Measurements from ENCODE around the gene HGD.
A peak's percentile ranks its signal among the peaks of the same experiment; 100 is the strongest.
"Not testable (repeated sequence)": the region's sequence is repeated elsewhere in the genome, so short reads cannot be mapped to it uniquely, and the experiment has no call there.

Gene HGD

DNA sequence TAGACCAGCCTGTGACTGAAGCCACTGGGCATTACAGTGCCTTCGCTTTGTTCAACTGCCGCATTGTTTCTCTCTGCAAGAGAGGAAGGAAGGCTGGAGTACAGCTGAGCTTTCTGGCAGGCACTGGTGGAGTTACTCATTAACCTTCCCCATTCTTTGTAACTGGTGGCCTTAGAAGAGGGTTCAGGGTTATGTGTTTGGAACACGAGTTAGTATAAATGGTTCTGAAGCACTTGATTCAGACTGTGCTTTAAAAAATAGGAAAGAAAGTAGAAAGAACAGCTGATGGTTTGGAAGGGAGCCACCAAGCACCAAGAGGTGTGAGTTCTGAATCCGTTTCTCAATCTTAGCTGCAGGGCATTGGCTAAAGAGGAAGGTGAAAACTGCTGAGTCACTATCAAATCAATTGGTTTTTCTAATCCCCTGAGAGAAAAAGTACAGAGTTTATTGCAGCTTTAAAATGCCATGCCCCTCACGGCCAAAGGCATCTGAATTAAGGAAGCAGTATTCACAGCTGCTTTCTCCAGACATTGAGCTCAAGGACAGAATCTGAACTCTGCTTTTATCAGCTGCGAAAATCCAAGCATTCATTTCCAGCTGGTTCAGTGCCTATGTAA is 3.6 kb downstream of the HGD start:
- DNase-seq: peak; percentile 29

- DNase-seq: not testable (repeated sequence)
Observed at GRCh38 chr3:120677193-120677592, 4.8 kb downstream of the HGD start.

- DNase-seq: no peak
Observed at GRCh38 chr3:120673116-120673515, 8.9 kb downstream of the HGD start.

GRCh38 chr3:120670576-120670975 is 11.5 kb downstream of the HGD start:
- DNase-seq: no peak

- no peak for DNase-seq
Observed at GRCh38 chr3:120664926-120665325, 17.1 kb downstream of the HGD start.

DNA sequence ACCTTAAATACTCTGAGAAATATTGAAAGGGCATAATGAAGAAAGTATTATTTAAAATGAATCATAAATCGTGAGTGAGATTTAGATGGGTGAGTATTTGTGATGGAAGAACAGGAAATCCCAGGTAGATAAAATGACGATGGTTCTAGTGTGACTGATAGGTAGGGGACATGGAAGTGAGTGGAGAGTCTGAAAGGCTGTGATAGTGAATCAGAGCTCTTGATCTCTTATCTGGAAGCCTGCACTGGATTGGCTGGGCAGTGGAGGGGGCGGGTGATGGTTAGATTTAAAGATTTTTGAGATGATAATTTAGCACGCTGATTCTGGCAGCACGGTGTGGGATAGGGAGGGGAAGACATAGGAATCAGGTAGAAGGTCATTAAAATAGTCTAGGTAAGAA is 20.1 kb downstream of the HGD start:
- DNase-seq: no peak

DNA sequence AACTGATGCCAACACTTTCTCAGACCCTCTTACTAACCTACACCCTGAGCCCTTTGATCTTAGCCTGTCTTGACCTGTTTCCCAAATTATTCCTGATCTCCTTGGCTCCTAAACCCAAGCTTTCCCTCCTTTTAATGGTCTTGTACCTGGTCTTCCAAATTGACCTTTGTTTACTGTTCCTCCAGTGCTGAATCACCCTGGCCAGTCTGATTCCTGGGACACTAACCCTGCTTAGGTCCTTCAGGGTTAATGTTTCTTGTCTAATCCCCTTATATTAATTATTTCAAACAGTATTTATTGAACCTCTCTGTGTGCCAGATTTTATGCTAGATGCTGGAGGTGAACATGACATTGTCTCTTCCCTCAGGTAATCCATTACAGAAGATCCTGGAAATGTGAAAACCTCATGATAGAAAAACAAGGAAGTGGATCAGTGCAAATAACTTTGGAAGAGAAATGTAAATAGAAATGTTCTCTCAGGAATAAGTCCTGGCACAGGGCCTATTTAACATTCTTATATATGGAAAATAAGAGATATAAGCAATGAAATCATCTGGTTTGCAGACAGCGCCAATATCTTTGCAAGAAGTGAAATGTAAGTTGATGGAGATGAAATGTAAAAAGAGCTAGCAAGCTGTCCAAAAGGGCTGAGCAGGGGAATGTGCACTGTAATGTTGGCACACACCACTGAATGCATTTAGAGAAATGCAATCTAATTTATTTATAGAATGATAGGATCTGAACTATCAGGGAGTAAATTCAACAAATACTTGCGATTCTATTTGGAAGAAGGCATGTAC is 20.7 kb downstream of the HGD start:
- DNase-seq: no peak

GRCh38 chr3:120659834-120660233 is 22.2 kb downstream of the HGD start:
- DNase-seq: no peak

DNA sequence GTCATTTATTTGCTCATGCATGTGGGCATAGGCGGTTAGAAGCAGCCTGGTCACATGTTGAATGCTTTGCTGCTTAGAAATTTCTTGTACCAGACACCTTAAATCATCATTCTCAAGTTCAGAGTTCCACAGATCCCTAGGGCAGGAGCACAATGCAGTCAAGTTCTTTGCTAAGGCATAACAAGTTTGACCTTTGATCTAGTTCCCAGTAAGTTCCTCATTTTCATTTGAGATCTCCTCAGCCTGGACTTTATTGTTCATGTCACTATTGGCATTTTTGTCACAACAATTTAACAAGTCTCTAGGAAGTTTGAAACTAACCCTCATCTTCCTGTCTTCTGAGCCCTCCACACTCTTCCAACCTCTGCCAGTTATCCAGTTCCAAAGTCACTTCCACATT is 22.8 kb downstream of the HGD start:
- DNase-seq: no peak

DNA sequence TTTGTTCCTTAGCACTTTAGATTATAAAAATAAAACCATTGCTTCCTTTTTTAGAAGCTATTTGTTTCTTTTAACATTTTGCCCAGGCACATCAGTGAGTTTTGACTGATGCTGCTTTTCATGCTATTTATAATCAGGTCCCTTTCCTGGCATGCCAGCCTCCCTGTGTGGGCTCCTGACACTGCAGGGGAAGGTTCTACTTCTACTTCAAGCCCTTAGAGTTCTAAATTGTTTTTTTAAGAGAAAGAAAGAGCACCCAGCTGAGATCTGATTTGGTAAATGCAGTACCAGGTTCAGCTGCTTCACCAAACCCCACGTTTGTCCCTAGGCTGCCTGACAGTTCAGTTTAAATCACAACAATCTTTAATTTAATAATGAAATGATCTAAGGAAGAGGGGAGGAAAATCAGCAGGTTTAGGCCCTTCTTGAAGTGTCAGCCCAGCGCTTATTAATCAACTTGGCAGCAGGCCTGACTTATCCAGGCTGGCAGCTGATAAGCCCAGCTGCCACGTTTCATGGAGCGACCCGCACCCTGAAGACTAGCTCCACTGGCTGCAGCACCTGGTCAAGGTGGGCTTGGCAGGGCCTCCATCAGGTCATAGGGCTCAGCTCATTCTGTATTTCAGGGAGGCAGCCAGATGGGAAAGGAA is 29.0 kb downstream of the HGD start:
- DNase-seq: no peak

- no peak for DNase-seq
Observed at GRCh38 chr3:120652281-120652680, 29.8 kb downstream of the HGD start.

DNA sequence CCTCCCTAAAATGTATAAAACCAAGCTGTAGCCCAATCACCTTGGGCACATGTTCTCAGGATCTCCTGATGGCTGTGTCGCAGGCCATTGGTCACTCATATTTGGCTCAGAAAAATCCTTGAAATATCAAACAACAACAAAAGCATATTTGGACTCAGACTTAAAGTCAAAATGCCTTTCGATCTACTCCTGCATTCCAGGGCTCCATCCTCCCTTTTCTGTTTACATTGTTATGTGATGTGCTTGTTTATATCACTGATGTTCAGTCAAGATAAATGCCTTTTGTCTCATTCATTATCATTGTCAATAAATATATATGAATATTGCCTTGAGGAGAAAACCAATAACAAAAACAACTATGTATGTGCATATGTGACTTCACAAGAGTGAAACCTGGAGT is 31.7 kb downstream of the HGD start:
- no peak for DNase-seq

DNA sequence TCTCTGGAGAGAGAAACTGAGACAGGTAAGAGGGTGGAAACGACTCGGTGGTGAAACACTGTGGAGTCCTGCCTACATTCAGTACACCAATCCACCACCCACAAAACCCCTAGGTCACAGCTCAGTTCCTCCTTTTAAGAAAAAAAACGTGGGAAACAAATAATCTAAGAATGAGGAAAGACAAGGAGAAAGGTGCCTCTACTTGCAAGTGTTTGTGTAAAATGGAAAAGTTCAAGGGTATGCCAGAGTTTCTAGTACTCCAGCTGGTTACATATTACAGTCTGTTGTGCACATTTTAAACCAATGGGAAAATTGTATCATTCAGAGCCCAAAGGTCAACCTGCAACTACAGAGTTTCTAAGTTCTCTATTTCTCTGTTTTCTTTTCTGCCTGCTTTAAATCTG is 32.2 kb downstream of the HGD start:
- DNase-seq: no peak

- DNase-seq: no peak
Observed at GRCh38 chr3:120648290-120648689, 33.7 kb downstream of the HGD start.

DNA sequence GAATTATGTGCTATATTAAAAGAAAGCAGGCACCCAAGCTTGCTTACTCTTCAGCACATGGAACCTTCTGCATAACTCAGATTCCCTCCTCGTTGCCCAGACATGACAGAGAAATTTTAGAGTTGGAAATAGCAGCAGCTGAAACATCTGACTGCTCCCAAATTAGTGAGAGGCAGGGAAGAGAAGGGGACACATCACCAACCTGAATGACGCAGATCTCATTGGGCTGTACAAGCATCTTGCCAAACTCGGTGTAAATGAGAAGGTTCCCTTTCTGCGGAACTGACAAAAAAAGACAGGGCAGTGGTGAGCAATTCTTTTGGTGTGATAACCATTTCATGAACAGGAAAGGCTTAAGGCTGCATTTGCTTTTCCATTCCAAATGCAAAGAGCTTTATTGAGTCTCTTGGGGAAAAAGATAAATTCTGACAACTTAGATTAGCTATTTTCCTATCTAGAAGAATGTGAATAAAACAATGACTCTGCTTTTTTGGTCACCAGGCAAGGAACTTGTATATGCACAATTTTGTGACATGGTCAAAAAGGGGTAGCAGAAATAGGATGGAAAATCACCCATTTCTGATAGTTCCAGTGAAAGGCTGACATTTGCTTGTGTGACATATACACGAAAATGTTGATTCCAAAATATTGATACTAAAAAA is 35.1 kb downstream of the HGD start:
- DNase-seq: no peak

DNA sequence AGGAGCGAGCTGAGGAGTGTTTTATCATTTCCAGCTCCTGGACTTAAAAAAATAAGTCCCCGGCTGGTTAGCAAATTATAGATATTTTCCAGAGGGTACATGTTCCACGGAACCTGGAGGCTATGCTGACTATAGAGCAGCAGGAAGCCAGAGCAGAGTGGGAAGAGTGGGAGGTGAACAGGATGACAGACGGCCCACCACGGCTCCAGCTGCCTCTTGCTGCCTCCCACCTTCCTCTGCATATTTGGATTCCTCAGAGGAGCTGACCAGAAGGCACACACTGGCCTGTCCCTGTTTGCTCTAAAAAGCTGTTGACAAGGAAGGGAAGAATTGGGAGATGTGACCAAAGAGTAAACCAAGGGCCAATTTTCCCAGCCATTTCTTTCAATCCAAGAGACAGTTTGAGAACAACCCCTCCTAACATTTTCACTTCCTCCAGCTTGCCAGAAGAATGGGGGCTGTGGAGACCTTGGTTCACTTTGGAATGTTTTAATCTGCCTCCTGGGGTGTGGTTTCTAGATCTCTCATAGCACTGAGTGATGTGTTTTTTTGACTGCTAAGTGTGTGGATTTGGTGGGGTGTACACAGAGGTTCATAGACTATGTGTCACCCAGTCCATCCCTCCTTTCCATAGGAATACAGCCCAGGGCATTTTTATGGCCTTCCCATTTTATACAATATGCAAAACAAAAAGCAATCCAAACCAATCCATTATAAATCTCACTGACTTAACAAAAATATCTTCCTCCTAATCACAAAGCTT is 36.8 kb downstream of the HGD start:
- no peak for DNase-seq

DNA sequence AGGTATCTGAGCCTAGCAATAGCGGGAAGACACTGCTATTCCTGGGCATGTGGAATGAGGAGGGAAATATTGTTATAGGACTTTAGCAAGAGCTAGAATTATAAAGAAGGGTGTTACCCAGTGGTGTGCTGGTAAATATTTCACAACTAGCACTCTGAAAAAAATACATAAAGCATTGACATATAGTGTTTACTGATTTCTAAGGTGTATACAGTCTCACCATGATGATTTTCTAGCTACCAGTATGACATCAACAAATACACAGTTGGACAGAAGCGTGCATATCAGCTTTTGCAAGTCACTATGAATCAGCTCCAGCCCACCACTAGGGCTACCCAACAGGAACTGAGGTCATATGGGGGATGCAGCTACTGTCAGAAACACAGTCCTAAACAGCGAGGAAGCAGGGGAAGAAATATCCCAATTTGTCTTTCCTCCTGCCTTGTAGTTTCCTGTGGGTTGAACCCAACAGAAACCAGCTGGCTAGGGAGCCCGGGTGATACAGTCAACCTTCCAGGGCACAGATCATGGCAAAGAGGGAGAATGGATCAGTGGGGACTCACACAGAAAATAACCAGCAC is 39.6 kb downstream of the HGD start:
- DNase-seq: no peak

GRCh38 chr3:120641696-120642246 is 40.3 kb downstream of the HGD start:
- no peak for DNase-seq

GRCh38 chr3:120640231-120640630 is 41.8 kb downstream of the HGD start:
- DNase-seq: no peak

- not testable (repeated sequence) for DNase-seq
Observed at GRCh38 chr3:120638820-120639219, 43.2 kb downstream of the HGD start.

DNA sequence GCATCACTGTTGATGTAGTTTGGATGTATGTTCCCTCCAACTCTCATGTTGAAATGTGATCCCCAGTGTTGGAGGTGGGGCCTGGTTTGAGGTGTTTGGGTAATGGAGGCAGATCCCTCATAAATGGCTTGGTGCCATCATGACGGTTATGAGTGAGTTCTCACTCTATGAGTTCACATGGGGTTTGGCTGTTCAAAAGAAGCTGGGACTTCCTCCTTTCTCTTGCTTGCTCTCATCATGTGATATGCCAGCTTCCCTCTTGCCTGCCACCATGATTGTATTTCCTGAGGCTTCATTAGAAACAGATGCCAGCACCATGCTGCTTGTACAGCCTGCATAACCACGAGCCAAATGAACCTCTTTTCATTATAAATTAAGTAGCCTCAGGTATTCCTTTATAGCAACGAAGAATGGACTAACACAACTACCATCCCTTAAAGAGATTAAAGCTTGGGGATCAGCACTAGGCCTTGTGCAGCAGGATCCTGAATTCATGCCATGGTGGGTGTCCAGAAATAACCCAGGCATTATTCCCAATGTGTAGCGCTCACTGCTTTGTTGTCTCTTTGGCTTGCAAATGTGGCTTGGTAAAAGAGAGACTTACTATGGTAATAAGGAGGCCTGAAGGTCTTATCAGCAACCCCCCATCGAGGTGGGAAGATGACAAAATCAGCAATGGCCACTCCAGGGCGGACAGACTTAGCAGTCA is 44.0 kb downstream of the HGD start:
- DNase-seq: no peak
